CD4-positive, alpha-beta T cell treated with Interferon alpha-2 for 1 hour (primary cell): ENCODE measurements around the gene SIRPG.

Source experiments
- DNase-seq, 2 donors: peaks; one replicate each; pipeline ENCODE4 v3.0.0-alpha.2; 2020 to 2022

SIRPG gene

GRCh38 chr20:1588533-1589460 is 68.8 kb downstream of the SIRPG start:
- no peak for DNase-seq

DNA sequence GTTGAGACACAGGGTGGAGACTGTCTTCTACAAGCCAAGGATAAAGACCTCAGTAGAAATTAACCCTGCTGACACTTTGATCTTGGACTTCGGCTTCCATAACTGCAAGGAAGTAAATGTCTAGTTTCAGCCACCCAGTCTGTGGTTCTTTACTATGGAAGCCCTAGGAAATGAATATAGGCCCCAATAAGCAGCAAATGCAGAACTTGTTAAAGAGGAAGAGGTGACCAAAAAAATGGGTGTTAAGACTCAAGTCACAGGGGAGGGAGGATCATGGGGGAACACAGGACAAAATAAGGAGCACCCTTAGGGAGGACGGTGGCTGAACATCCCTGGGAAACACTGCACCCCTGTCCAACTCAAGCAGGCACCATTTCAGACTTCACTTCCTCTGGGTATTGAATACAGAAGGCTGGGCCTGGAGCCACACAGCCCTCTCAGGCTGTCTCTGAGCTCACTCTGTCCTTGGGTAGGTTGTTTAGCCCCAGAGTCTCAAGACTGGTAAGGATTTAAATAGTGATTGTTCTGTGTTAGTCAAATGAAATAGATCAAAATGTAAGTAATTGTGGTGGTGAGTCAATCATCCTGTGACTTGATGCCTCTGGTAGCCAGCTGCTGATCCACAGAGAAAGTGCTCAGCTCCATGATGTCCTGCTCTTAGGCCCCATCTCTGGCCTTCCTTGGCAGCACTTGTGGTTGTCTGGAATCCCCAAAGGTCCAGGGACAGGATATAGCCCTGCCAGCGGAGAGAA is 69.6 kb downstream of the SIRPG start:
- no peak for DNase-seq

DNA sequence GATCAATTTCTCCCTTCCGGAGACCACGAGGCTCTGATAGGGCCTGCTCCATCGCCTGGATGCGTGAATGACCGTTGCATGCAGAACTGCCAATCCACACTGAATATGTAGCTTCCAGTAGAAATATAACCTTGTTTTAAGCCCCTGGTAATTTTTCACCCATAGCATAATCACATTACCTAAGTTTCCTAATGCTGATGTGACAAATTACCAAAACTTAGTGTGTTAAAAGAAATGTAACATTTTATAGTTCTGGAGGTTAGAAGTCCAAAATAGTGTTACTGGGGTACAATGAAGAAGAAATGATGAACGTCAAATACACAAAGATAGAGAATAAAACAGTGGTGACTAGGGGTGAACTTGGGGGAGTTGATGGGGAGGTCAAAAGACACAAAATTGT is 78.1 kb downstream of the SIRPG start:
- no peak for DNase-seq
